DMS 273 (cell line): ENCODE results near the gene NUAK1.

Experiments
- DNase-seq: peaks from one replicate; lab custom pipeline; 2025; ENCODE audit not compliant: unreplicated experiment; lab: John Stamatoyannopoulos, UW

NUAK1 gene

GRCh38 chr12:106113042-106113441 is 25.7 kb downstream of the NUAK1 start:
- DNase-seq: no peak

DNA sequence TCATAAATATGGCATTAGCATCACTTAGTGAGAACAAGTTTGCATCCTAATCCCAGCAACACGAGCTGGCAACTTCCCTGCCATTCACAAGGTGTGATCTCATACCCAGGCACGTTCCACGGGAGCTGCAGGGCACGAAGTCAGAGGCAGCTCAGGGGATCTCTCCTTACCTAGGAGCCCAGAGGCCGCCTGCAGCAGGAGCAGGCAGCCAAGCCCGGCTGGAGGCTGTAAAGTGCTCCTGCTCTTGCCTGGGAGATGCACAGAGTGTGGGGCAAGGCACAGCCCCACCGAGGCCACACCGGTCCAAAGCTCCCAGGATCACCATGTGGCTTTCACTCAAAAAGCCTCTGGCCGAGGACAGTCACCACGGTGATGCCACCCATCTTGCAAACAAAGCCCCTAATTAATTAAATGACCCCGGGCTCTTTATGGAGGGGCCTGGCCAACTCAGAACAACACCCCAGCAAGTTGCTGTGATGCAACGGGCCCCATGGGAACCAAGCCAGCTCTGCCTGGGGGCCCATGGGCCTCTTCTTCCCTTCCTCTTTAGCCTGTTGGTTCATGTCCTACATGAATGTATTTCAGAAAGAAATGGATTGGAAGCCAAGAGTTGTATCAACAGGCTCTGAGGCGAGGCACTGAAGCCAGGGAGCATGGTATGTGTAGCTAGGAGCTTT is 26.5 kb downstream of the NUAK1 start:
- DNase-seq: peak; percentile 15

DNA sequence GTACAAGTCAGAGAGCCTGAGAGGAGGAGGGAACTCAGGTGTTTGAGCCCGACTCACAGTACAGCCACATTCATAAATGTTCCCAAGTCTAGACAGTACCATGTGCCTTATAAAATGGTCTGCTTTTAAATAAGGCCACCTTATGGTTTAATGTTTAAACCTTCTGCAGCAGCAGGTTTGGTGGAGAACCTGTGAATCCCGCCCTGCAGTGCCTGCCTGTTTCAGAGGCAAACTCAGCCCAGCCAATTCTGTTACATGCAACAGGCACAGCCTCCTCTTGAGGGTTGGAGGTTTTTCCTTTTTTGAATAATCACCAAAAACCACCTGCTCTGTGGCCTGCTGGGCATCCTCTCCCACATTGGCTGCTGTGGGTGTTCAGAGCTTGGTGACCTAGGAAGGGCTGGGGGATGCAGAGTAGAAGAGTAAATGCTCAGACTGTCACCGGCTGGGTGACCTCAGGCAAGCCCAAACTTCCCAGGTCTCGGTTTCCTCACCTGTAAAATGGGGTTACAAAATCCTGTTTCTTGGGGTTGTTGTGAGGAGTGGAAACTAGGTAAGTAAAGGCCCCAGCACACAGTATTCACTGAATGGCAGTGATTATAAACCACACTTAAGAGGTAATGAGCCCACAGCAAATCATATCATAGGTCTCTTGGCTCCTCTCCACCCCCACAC is 28.0 kb downstream of the NUAK1 start:
- no peak for DNase-seq

DNA sequence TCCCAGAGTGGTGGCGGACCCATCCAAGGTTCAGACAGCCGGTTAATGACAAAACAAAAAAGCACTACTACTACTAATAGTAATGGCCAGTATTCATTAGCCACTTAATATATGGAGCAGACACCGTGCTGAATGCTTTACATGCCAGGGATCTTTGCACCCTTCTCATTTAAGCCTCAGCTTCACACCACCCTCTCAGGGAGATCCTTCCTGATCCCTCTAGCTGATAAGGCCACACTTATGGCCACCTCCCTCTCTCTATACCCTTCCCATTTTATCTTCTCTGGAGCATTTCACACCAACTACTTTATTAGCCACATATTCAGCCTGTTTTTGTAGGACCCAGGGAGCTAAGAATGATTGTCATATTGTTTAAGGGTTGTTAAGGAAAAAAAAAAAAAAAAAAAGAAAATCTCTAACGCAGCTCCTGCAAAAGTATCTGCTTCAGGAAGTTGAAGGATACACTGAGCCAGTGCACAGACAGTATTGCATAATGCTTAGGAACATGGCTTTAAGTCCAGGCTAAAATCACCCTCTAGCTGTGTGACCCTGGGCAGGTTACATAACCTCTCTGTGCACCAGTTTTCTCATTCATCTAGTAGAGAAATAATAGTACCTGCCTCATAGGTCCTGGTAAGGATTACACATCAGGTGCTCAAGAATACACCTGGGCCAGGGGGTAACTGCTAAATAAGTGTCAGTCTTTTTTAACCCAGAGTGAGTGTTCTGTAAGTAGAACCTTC is 29.4 kb downstream of the NUAK1 start:
- no peak for DNase-seq

DNA sequence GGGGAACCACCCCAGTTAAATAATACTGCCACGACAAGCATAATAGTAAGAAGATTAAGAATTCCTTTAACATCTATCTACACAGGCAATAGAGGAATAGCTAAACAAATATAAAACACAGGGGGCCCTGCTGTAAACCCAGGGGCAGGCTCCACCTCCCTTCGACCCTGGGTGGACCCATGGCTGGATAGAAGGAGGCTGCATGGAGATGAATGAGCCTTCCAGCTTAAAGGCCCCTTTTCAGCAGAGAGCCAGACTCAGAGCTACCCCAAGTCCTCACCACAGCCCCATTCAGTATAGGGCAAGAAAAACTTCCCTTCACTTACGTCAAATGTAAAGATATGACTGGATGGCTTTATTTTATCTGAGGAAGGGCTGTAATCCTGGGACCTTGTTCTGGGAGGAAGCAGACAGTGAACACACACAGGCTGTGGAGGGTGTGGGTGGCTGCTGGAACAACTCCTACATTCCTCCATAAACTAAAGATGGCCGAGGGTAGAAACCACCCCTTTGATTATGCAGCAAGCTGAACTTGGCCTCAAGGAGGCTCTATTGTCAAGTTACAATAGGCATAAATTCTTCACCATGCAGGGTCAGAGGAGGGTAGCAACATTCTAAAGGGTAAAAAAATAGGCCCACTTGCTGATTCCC is 30.4 kb downstream of the NUAK1 start:
- DNase-seq: no peak

DNA sequence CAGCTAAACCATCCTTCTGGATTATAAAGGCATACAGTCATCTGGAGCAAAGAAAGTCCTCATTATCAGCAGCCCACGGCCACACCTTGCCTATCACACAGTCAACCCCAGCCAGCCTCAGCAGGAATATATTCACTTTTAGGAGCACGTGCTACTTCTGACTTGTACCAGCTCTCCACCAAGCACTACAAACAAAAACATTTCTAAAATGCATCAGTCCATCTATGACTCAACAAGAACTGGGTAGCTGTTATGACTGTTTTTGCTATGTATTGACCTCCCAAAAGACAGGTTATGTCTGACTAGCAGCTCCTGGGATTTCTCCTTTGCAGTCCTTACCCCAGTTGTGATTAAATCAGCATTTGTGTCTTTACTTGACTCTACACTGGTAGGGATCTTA is 31.2 kb downstream of the NUAK1 start:
- no peak for DNase-seq

DNA sequence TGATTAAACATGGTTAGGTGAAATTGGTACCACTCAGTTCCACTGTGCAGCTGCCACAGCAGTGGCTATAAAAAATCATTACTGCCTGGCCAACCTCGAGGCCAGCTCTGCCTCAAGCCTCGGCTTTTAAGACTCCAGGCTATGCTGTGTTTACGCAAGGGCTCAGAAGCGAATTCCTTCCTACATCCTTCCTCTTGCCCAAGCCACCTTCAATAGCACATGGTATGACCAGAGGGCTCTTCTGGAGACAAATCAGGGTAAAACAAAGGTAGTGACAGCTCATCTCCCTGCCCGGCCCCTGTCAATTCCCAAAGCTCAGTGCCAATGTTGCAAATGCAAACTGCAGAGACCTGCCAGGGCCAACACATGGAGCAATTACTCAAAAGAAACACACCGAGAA is 31.9 kb downstream of the NUAK1 start:
- no peak for DNase-seq

DNA sequence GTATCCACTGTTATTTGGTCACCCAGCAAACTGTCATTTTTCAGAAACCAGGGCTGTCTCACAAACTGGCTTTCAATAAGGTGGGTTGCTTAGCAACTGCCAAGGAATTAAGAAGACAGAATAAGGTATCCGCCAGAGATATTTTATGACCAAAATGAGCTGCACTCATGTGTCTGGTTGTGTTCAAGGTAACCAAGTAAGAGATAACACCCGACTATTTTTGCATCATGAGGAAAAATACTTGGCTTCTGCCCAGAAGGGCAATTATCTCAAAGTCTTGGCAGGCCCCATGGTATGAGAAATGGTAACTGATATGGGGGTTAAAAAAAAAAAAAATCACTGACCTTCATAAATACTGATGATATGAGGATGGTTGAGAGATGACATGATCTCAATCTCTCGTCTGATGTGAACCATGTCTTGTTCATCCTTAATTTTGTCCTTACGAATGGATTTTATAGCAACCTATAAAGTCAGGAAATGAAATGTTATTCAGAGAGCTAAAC is 32.6 kb downstream of the NUAK1 start:
- peak; percentile 59 for DNase-seq

- no peak for DNase-seq
Measured at GRCh38 chr12:106101803-106102202, 37.0 kb downstream of the NUAK1 start.

DNA sequence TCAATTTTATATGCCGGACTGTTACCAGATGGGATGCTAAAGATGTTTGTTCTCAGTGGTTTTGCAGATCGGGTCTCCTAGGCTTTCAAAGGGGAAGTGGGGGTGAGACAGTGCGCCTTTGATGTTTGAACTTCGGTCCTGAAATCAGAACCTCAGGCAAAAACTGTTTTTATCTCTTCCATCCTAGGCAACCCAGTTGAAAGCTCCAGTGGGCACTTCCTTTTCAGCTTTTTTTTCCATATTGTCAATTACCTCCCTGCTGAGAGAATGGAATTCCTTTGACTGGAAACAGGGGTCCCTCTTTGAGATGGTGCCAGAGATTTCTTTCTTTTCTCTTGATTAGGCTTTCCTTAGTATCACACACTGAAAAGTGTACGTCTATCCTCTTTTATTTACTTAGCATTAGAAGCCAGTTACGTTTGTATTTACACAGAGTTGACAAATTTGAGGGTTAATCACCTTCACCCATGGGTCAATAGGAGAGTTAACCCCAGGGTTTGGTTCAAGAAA is 40.0 kb downstream of the NUAK1 start:
- no peak for DNase-seq

- no peak for DNase-seq
Measured at GRCh38 chr12:106097011-106097410, 41.7 kb downstream of the NUAK1 start.

DNA sequence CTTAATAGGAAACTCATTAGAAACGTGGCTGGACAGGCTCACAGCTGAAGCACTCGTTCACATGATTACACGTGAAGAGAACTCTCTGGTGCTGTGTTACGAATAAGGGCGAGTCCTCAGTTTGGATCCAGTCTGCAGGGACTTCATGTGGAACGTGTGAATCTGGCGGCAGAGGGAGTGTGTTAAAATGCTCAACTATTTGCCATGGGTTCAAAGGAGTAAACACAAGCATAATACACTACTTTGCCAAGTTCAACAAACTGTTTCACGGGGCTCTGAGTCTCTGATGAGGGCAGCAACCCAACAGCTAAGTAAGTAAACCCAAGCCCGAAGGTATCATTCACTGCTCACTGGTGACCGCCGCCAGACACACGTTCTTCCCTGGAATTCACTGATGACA is 42.4 kb downstream of the NUAK1 start:
- DNase-seq: no peak

DNA sequence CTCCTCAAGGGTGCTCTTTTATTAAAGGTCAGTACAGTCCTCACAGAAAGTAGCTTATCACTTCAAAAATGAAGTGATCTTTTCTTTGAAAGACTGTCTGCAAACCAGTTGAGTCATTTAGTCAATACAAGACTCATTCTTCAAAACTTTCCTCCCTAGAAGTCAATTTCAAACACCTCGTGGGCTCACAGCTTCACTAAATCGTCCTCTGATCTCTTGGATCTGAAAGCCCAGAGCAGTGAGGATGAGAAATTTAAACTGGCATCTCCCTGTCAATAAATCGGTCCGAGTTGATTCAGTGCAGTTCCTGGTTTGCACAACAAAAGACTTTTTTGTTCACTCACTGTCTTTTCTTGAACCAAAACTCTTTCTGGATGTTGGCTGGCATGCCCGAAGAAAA is 44.5 kb downstream of the NUAK1 start:
- DNase-seq: no peak

DNA sequence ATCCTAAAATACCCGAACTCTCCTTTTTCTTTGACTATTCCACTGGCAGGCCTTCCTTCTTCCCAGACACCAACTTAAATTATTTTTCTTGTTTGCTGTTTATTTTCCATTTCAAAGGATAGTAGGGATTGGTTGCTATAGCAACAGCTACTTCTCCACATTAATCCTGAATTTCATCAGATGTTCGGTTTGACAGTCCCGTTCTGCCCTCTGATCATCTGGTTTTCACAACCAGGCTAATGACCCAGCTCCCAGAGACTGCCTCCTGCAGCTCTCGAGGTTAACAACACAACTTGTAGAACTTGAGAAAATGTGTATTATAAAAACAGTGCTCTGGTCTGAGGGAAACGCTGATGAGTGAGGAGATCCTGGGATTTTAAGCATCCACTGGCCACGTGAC is 45.5 kb downstream of the NUAK1 start:
- DNase-seq: no peak

GRCh38 chr12:106091446-106091820 is 47.3 kb downstream of the NUAK1 start:
- no peak for DNase-seq

DNA sequence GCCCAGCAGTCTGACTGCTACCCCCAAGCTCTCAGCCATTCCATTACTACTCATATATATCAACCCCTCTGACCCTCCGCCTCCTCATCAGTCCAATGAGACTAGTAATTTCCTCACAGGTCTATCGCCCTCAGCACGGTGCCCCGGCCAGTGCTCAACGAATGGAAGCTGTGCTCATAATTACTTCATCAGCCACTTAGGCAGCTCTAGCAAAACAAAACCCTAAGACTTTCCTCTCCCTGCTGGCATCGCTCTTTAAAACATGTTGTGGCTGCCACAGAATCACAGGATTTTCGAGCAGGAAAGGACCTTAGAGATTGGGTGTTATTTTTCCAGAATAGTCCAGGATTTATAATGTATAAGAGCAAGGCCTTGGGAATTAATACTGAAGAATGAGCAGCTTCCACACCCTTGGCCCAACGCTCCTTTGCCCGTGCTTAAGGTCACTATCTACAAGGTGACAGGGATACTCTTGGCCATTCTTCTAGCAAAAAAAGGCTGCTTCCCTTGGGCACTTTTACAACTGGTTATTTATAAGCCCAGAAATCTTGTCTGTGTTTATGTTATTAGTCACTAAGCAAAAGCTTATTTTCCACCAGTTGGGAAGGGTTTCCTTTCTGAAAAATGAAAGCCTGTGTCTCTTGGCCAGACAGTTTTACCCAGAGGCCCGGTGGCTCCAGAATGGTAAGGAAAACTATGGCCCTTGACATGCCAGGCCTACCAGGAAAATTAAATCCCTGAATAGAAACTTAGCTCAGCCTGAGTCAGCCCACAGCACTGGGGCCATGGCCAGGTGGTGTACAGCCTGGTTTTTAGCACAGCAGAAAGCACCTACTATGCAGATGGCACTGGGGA is 47.9 kb downstream of the NUAK1 start:
- no peak for DNase-seq

GRCh38 chr12:106089935-106090334 is 48.8 kb downstream of the NUAK1 start:
- DNase-seq: no peak

DNA sequence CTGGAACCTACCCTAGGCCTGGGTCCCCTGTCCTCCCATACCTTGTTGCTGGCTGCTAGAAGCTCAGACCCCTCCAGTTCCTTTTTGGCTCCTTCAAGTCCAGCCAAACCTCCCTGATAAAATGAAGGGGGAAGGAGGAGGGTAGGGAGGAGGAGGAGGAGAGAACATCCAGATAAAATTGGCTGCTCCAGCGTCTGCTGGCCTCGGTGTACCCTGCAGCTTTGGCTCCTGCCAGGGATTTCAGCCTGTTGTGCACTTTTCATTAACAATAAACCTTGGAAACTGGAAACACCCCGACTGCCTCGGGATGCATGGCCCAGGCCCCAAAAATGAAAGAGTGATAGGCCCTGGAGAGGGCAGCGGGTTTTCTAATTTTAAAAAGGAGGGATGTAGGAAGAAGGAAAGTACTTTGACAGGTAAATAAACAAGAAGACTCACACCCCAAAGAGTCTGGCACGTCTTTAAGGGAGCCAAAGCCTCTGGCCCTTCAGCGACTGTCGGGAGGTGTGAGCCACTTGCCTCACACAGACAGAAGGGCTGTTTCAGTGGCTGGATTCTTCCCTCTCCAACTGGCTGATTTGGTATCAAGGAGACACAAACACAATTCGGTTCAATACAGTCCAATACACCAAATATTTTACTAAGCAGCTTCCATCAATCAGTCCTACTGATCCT is 49.8 kb downstream of the NUAK1 start:
- DNase-seq: no peak

DNA sequence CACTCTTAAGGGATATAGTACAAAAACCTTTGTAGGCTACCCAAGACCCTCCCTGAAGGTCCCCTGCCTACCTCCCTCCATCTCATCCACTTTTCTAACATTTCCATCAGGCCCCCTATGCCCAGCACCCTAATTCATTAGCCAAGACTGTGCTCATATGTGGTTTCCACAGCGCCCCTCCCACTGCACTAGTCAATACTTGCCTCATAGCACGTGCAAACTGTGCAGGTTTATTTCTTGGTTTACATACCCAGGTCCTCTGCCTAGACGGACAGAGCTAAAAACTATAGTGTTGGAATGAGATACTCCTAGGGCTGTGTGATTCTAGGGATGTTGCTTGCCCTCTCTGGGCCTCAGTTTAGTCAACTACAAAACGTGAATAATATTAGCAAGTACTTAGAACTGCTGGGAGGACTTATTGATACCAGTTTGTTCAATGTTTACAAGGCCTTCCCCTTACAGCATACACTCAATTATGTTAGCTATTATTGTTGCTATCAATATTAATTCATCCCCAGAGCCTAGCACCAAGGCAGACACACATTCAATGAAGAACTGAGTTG is 50.4 kb downstream of the NUAK1 start:
- DNase-seq: no peak

GRCh38 chr12:106086696-106087095 is 52.1 kb downstream of the NUAK1 start:
- no peak for DNase-seq
